Measurements from ENCODE around the gene PPP6R3. TPM values are rescaled to one million over a fixed set of nuclear protein-coding genes. Genes with fewer than 3 reads are reported as not detected.

The PPP6R3 gene
- total and polyA plus RNA-seq, 2 of the 8 experiments (the other 6 are each of a cell fraction or from before 2014, with no cell fraction given): 44.6 to 150 TPM

DNA sequence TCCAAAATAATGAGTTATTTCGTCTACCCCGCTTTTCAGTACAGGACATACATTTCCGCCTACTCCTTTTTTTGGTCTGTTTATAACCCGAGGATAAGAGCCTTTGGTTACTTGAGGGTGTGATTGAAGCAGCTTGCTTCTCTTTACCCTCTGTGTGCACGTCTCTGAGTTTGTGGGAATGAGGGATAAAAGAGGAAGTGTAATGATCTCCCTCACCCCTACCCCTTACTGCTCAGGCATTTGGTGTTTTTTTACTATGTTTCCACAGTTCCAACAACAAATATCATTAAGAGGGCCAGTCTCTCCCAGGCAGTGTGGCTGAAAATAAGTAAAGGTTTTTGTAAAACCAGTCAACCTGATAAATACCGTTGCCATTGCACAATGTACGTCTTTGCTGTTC is 140.6 kb downstream of the PPP6R3 start:
- POLR2A ChIA-PET (ENCODE audit: partially characterized antibody): no interaction called here
- no peaks in the 10 kb centered on the region for H3K23me2 ChIP-seq (ENCODE audit: low read depth, low read length)
- no peak overlapping the region for H3K14ac ChIP-seq (ENCODE audit: insufficient read length)
- H2AFZ ChIP-seq (ENCODE audit: low read length): no peak overlapping the region
- H4K5ac ChIP-seq (ENCODE audit: insufficient read length, low read depth, low read length): no peak overlapping the region
- no peak overlapping the region for H3K27ac ChIP-seq (ENCODE audit: low read depth, low read length)
- no peak overlapping the region for H2BK20ac ChIP-seq (ENCODE audit: low read length)
- no peaks in the 10 kb centered on the region for H3K4me1 ChIP-seq (replicated peaks in 1 of 4; ENCODE audit: control insufficient read depth in 3 of 4, insufficient read depth in 4 of 4, low read length in 3 of 4)
- no peaks in the 10 kb centered on the region for H3K9me3 ChIP-seq (ENCODE audit: insufficient read depth in 2 of 2, low read depth in 1 of 2, low read length in 1 of 2)
- CTCF ChIA-PET (ENCODE audit: partially characterized antibody): interaction anchor here (0.7 to 2.5 kb wide), 6 partner anchors 10 to 289 kb away, joined by 3 to 10 read pairs (median 3); no protein-coding TSS in a partner anchor
- H2BK12ac ChIP-seq (ENCODE audit: low read depth, low read length): no peak overlapping the region
- DNase-seq (ENCODE audit: low read depth in 1 of 2, low spot score in 2 of 2) (no peak), FAIRE-seq (no peak)
- H3K27me3 ChIP-seq (replicated peaks in 1 of 4; ENCODE audit: control insufficient read depth in 3 of 4, extremely low read depth in 1 of 4, insufficient read depth in 3 of 4, low read length in 3 of 4): no peaks in the 10 kb centered on the region; a peak in 1 of 7 replicates
- no peak overlapping the region for H3K4me3 ChIP-seq (ENCODE audit: extremely low read depth in 1 of 4, insufficient read depth in 2 of 4, low read depth in 3 of 4, low read length in 4 of 4)
- H4K20me1 ChIP-seq (replicated peaks in 1 of 2; ENCODE audit: control insufficient read depth in 1 of 2, insufficient read depth in 2 of 2, low read length in 2 of 2): peaks cover 2 to 9% of the 10 kb centered on the region in 2 experiments
- no peak overlapping the region for H3K4ac ChIP-seq (replicated peaks; ENCODE audit: insufficient read length, low read depth, low read length)
- no peak overlapping the region for H3K18ac ChIP-seq (ENCODE audit: extremely low read depth, low read length)
- WGBS, 2 experiments (ENCODE audit: extremely low coverage in 1 of 2, insufficient coverage in 1 of 2, insufficient read length in 1 of 2, insufficient replicate concordance in 2 of 2, low coverage in 1 of 2, low lambda C conversion rate in 2 of 2, missing lambda C conversion rate in 1 of 2): 92% methylated on average over 7 of the region's 7 CpGs; no CpG with 5 or more reads in 1 of the 2 experiments
- no peaks in the 10 kb centered on the region; the same call in 1 of the 2 replicates for H3K79me1 ChIP-seq (ENCODE audit: low read depth, low read length)
- H4K8ac ChIP-seq (ENCODE audit: extremely low read depth, insufficient read depth, low read length): no peak overlapping the region
- H4K91ac ChIP-seq (replicated peaks; ENCODE audit: insufficient read length, low read length): no peak overlapping the region
- H3K56ac ChIP-seq (replicated peaks; ENCODE audit: insufficient read length, low read depth, low read length): no peak overlapping the region
- H2BK15ac ChIP-seq (ENCODE audit: low read length): no peak overlapping the region
- no peak overlapping the region for H3K9ac ChIP-seq (replicated peaks in 1 of 4; ENCODE audit: extremely low read depth in 1 of 4, low read depth in 3 of 4, low read length in 3 of 4)
- H3K36me3 ChIP-seq (ENCODE audit: control insufficient read depth in 2 of 4, insufficient read depth in 4 of 4, low read length in 3 of 4): peaks cover 44 to 97% (median 76%) of the 10 kb centered on the region in 4 experiments
- H2AK5ac ChIP-seq (ENCODE audit: low read depth, low read length): no peak overlapping the region
- no peaks in the 10 kb centered on the region; a peak in 1 of 4 replicates for H3K79me2 ChIP-seq (ENCODE audit: control insufficient read depth in 1 of 2, insufficient read depth in 2 of 2, low read length in 2 of 2)
- no peak overlapping the region for H3K4me2 ChIP-seq (ENCODE audit: insufficient read depth in 1 of 2, low read depth in 2 of 2, low read length in 2 of 2)
- no peak overlapping the region for H2BK120ac ChIP-seq (replicated peaks; ENCODE audit: low read depth, low read length)
- no peak overlapping the region for H3K23ac ChIP-seq (ENCODE audit: insufficient read length)
- no peak overlapping the region for H2BK5ac ChIP-seq (ENCODE audit: low read depth, low read length)
- no peak for TF ChIP-seq RNF2 (IDR thresholded peaks at IDR 0.05; ENCODE audit: borderline replicate concordance, low read depth, low read length, missing control alignments, poor library complexity, severe bottlenecking)
- TF ChIP-seq, protein P1, sequence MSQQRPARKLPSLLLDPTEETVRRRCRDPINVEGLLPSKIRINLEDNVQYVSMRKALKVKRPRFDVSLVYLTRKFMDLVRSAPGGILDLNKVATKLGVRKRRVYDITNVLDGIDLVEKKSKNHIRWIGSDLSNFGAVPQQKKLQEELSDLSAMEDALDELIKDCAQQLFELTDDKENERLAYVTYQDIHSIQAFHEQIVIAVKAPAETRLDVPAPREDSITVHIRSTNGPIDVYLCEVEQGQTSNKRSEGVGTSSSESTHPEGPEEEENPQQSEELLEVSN (IDR thresholded peaks at IDR 0.05): no peak
- no peak for TF ChIP-seq CBX5 (IDR thresholded peaks at IDR 0.05; ENCODE audit: low read depth, low read length)
- TF ChIP-seq SP2 (IDR thresholded peaks at IDR 0.05; ENCODE audit: low read length): no peak
- no peak for TF ChIP-seq TAF7 (optimal IDR thresholded peaks at IDR 0.05; ENCODE audit: borderline replicate concordance, low read depth, low read length)
- no peak for TF ChIP-seq NANOG (IDR thresholded peaks at IDR 0.05; ENCODE audit: insufficient read depth, low read depth, low read length, poor library complexity, severe bottlenecking)
- TF ChIP-seq BACH1 (IDR thresholded peaks at IDR 0.05; ENCODE audit: low read length): no peak
- no peak for TF ChIP-seq RAD21 (IDR thresholded peaks at IDR 0.05 in 1 of 2, conservative IDR thresholded peaks at IDR 0.05 in 1 of 2; ENCODE audit: low read depth in 2 of 2, low read length in 2 of 2)
- TF ChIP-seq FOSL1 (IDR thresholded peaks at IDR 0.05; ENCODE audit: insufficient read depth, low read depth, low read length): no peak
- no peak for TF ChIP-seq POU5F1 (IDR thresholded peaks at IDR 0.05; ENCODE audit: low read depth, low read length)
- no peak for TF ChIP-seq POLR2A (IDR thresholded peaks at IDR 0.05; ENCODE audit: control extremely low read depth in 1 of 2, low read depth in 2 of 2, low read length in 2 of 2)
- TF ChIP-seq SIRT6 (IDR thresholded peaks at IDR 0.05; ENCODE audit: low read length): no peak
